Caco-2 (cell line): ENCODE results near the gene CASP9. TPM values are rescaled to one million over a fixed set of nuclear protein-coding genes. Genes with fewer than 3 reads are reported as not detected.

Experiments used
- BruUV-seq: library from RNA; stranded (reverse); fragments of 400-500 nt; replicated peaks from 2 replicates; lab custom pipeline; 2021; lab: Mats Ljungman, UMichigan
- CTCF ChIA-PET: fragments of 300-600 bp; sonication (Branson Sonifier 250); formaldehyde crosslinking; loops from one replicate; lab custom pipeline; 2022; ENCODE audit warnings: antibody characterized with exemption; lab: Charles Lee
- POLR2A ChIA-PET: fragments of 300-600 bp; sonication (Branson Sonifier 250); formaldehyde crosslinking; loops from one replicate; lab custom pipeline; 2022; ENCODE audit warnings: antibody characterized with exemption; lab: Charles Lee
- DNase-seq, 2 experiments: peaks; one replicate each; pipeline versions ENCODE4 v3.0.0 to v3.0.0-alpha.2; 2020 to 2022
- H3K27me3 ChIP-seq: replicated peaks from 2 replicates; pipeline ENCODE4 v1.6.0; 2011; ENCODE audit warnings: low read length; ENCODE audit not compliant: control insufficient read depth, insufficient read depth
- H3K36me3 ChIP-seq: 2 replicates; pipeline ENCODE4 v1.5.1; 2011; ENCODE audit warnings: low read length; ENCODE audit not compliant: control insufficient read depth, insufficient read depth
- H3K4me1 ChIP-seq: fragments of 250-450 bp; sonication (Bioruptor Pico); 2 replicates; pipeline ENCODE4 v1.5.1; 2020; ENCODE audit warnings: mild to moderate bottlenecking
- H3K4me3 ChIP-seq: 2 replicates; pipeline ENCODE4 v1.5.1; 2011; ENCODE audit warnings: low read depth, mild to moderate bottlenecking, control low read depth, low read length
- H3K9me3 ChIP-seq: fragments of 250-450 bp; sonication (Bioruptor Pico); 2 replicates; pipeline ENCODE4 v1.5.1; 2020; ENCODE audit warnings: mild to moderate bottlenecking, moderate library complexity
- H3K27ac Mint-ChIP-seq: one replicate; pipeline ENCODE4 v1.8.0; 2022; ENCODE audit warnings: mixed read lengths; ENCODE audit not compliant: unreplicated experiment
- H3K27me3 Mint-ChIP-seq: one replicate; pipeline ENCODE4 v1.8.0; 2022; ENCODE audit warnings: mixed read lengths; ENCODE audit not compliant: insufficient read depth, unreplicated experiment
- H3K36me3 Mint-ChIP-seq: one replicate; pipeline ENCODE4 v1.8.0; 2022; ENCODE audit warnings: mild to moderate bottlenecking, mixed read lengths; ENCODE audit not compliant: insufficient read depth, unreplicated experiment
- H3K4me1 Mint-ChIP-seq: one replicate; pipeline ENCODE4 v1.8.0; 2022; ENCODE audit warnings: low read depth, mixed read lengths; ENCODE audit not compliant: unreplicated experiment
- H3K4me3 Mint-ChIP-seq: one replicate; pipeline ENCODE4 v1.8.0; 2022; ENCODE audit warnings: mild to moderate bottlenecking, moderate library complexity, mixed read lengths; ENCODE audit not compliant: unreplicated experiment
- H3K9me3 Mint-ChIP-seq: one replicate; pipeline ENCODE4 v1.8.0; 2022; ENCODE audit warnings: mixed read lengths; ENCODE audit not compliant: unreplicated experiment
- intact Hi-C: fragments of 100-400 bp; cut with micrococcal nuclease; formaldehyde crosslinking; loops from one replicate; pipeline ENCODE4 v1.10.0; 2022; ENCODE audit not compliant: unreplicated experiment
- total RNA-seq: library from RNA; stranded (reverse); gene quantifications from 2 replicates; pipeline ENCODE4 v1.2.3, GENCODE V29; 2022
- TF ChIP-seq, protein P1 (sequence below), 2 experiments: fragments of 200-600 bp in 1 of 2; IDR thresholded peaks; 1 replicate in 1 of 2; 2 replicates in 1 of 2; pipeline versions ENCODE4 v1.5.1 to v1.8.0; 2011 to 2022; ENCODE audit warnings: antibody characterized with exemption in 1 of 2, control low read depth in 1 of 2, inconsistent platforms in 1 of 2, low read depth in 1 of 2, low read length in 1 of 2, mild to moderate bottlenecking in 1 of 2, moderate library complexity in 1 of 2; ENCODE audit not compliant: insufficient read depth in 1 of 2, severe bottlenecking in 1 of 2, unreplicated experiment in 1 of 2

CASP9 gene
- total RNA-seq, 1 experiment from 2014 or later = 9.9 TPM

- Histone ChIP-seq H3K9me3 (no peaks in the 10 kb centered on the region), H3K36me3 (no peaks in the 10 kb centered on the region), H3K4me1 (peaks cover 7% of the 10 kb centered on the region; the same call in 1 of the 2 replicates), H3K4me3 (no peak overlapping the region), H3K27me3 (no peaks in the 10 kb centered on the region)
- Mint-ChIP-seq H3K27ac (no peak overlapping the region), H3K9me3 (no peaks in the 10 kb centered on the region), H3K27me3 (no peaks in the 10 kb centered on the region), H3K36me3 (peaks cover 28% of the 10 kb centered on the region), H3K4me1 (no peaks in the 10 kb centered on the region), H3K4me3 (no peak overlapping the region)
- no peak for DNase-seq
- TF ChIP-seq, protein P1, sequence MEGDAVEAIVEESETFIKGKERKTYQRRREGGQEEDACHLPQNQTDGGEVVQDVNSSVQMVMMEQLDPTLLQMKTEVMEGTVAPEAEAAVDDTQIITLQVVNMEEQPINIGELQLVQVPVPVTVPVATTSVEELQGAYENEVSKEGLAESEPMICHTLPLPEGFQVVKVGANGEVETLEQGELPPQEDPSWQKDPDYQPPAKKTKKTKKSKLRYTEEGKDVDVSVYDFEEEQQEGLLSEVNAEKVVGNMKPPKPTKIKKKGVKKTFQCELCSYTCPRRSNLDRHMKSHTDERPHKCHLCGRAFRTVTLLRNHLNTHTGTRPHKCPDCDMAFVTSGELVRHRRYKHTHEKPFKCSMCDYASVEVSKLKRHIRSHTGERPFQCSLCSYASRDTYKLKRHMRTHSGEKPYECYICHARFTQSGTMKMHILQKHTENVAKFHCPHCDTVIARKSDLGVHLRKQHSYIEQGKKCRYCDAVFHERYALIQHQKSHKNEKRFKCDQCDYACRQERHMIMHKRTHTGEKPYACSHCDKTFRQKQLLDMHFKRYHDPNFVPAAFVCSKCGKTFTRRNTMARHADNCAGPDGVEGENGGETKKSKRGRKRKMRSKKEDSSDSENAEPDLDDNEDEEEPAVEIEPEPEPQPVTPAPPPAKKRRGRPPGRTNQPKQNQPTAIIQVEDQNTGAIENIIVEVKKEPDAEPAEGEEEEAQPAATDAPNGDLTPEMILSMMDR (IDR thresholded peaks at IDR 0.05; ENCODE audit: insufficient read depth in 1 of 2, low read depth in 1 of 2, low read length in 1 of 2, severe bottlenecking in 1 of 2, unreplicated experiment in 1 of 2) = no peak
- intact Hi-C loops = no loop called here
- ChIA-PET POLR2A (interaction anchor here (0.6 kb wide), 1 partner anchor 26 kb away, joined by 4 read pairs; the partner anchor contains the start of gene AGMAT), CTCF (no interaction called here)
- BruUV-seq = no TSS peak
These were observed 34.5 kb upstream of the CASP9 start for GRCh38 chr1:15558516-15558915.

- intact Hi-C loops = no loop called here
- no peaks in the 10 kb centered on the region for H3K27me3 ChIP-seq
- ChIA-PET CTCF (no interaction called here), POLR2A (no interaction called here)
- peaks cover 7% of the 10 kb centered on the region; the same call in 1 of the 2 replicates for H3K4me1 ChIP-seq
- H3K4me3 Mint-ChIP-seq = no peak overlapping the region
- no peaks in the 10 kb centered on the region for H3K9me3 ChIP-seq
- peaks cover 23% of the 10 kb centered on the region for H3K36me3 Mint-ChIP-seq
- H3K9me3 Mint-ChIP-seq = no peaks in the 10 kb centered on the region
- no peaks in the 10 kb centered on the region for H3K4me1 Mint-ChIP-seq
- no TSS peak for BruUV-seq
- H3K27ac Mint-ChIP-seq = no peak overlapping the region
- H3K36me3 ChIP-seq = no peaks in the 10 kb centered on the region
- TF ChIP-seq, protein P1 (IDR thresholded peaks at IDR 0.05; ENCODE audit: insufficient read depth in 1 of 2, low read depth in 1 of 2, low read length in 1 of 2, severe bottlenecking in 1 of 2, unreplicated experiment in 1 of 2) = no peak
- no peak overlapping the region for H3K4me3 ChIP-seq
- no peaks in the 10 kb centered on the region for H3K27me3 Mint-ChIP-seq
- DNase-seq = no peak
These were observed 33.6 kb upstream of the CASP9 start for GRCh38 chr1:15557594-15557993.

DNA sequence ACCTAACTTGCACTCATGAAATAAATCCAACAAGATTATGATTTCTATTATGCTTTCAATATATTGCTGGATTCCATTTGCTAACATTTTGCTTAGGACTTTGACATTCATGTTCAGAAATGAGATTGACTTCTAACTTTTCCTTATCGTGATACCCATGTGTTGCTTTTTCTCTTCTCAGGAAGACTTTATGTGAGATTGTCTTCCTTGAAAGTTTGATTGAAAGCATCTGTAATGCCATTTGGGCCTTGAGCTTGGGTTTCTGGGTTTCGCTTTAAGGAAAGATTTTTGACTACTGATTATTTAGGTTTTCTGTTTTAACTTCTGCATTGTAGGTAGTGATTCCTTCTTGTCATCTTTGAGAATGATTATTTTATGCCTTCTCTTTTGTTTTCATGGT is 33.0 kb upstream of the CASP9 start:
- Mint-ChIP-seq H3K27me3 (no peaks in the 10 kb centered on the region), H3K36me3 (peaks cover 19% of the 10 kb centered on the region), H3K4me1 (no peaks in the 10 kb centered on the region), H3K4me3 (no peak overlapping the region), H3K9me3 (no peaks in the 10 kb centered on the region), H3K27ac (no peak overlapping the region)
- H3K4me1 ChIP-seq = peaks cover 7% of the 10 kb centered on the region; the same call in 1 of the 2 replicates
- DNase-seq = no peak
- H3K36me3 ChIP-seq = no peaks in the 10 kb centered on the region
- H3K4me3 ChIP-seq = no peak overlapping the region
- H3K27me3 ChIP-seq = no peaks in the 10 kb centered on the region
- intact Hi-C loops = no loop called here
- TF ChIP-seq, protein P1 (IDR thresholded peaks at IDR 0.05; ENCODE audit: insufficient read depth in 1 of 2, low read depth in 1 of 2, low read length in 1 of 2, severe bottlenecking in 1 of 2, unreplicated experiment in 1 of 2) = no peak
- ChIA-PET POLR2A (no interaction called here), CTCF (no interaction called here)
- no TSS peak for BruUV-seq
- H3K9me3 ChIP-seq = no peaks in the 10 kb centered on the region
